Activated CD4-positive, alpha-beta T cell treated with anti-CD3 and anti-CD28 coated beads, Interleukin-2, amount 50 U/mL, for 4 hours (primary cell): ENCODE data around the gene ARID5A.

Experiments used
- DNase-seq, 2 experiments: peaks; one replicate each; pipeline ENCODE4 v3.0.0-alpha.2; 2020

The ARID5A gene

DNA sequence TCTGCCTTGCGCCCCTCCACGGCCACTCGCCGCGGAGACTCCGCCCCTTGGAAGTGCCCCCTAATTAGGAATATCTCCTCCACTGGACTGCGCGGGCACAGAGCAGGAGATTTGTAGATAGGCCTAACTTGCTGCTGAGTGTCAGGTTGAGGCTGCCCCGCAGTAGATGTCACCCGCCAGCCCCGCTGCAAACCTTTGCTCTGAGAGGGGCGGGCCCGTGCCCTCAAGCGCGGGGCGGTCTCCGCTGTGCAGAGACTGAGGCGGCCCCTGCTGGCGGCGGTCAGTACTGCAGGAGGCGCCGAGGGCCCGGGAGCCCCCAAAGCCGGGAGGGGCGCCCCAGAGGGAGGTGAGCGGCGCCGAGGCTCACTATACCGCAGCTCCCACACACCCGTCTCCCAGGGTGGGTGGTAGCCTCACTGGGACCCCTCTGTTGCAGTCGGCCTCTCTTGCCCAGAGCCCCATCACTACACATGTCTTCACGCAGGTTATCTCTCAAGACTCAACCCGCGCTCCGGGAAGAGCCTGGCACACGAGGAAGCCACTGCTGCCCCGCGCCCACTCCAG lies 28.5 kb upstream of the ARID5A start:
- peak; percentile 85 to 88 for DNase-seq

DNA sequence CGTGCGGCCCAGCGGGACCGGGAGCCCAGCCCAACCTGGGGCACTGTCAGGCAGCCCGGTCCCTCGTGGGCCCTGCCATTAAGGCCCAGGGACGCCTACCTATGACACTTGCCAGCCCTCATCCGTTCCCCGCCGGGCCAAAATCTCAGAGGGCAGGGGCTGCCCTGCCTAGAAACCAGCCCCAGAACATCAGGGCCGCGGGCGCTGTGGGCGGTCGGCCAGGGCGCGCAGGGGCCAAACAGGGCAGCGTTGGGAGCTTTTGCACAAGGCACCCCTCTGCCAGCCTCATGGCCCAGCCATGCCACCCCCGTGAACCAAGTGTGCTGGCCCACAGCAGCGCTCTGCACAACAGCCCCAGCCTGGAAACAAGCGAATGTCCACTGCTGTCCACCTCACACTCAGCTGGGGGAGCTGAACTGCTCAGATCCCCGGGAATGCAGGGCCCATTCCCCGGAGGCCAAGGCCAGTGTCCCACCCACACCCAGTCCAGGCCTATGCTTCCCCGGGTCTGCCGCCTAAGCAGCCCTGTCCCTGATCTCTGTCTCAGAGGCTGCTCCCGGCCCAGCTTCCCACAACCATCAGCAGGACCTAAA lies 27.9 kb upstream of the ARID5A start:
- no peak for DNase-seq

DNA sequence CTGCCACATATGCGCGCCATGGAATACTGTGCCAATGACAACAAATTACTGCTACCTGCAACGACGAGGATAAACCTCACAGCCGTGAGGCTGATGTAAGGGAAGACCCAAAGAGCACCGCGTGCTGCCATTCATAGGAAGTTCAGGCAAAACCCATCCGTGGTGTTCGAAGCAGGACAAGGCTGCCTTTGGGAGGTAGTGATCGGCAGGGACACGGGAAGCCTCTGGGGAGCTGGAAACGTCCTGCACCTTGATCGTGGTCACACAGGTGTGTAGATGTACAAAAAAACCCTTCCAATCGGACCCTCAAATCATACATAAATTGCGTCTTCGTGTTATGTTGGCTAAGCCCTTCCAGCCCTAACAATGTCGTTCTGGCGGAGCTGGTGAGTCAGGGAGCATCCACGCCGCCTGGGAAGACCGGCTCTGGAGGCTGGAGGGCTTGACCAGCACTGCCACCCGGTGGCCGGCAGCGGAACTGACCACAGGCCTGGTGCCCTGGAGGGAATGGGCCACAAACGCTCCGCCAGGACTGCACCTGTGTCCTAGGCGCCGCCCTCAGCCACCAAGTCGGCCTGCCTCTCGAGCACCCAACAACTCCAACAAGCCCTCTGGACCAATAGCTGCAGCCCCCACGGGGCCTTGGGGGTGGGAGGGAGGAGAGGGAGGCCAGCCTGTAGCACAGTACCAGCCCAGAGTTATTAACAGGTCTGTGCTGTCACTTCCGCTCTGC lies 27.3 kb upstream of the ARID5A start:
- peak; percentile 48 to 49 for DNase-seq

DNA sequence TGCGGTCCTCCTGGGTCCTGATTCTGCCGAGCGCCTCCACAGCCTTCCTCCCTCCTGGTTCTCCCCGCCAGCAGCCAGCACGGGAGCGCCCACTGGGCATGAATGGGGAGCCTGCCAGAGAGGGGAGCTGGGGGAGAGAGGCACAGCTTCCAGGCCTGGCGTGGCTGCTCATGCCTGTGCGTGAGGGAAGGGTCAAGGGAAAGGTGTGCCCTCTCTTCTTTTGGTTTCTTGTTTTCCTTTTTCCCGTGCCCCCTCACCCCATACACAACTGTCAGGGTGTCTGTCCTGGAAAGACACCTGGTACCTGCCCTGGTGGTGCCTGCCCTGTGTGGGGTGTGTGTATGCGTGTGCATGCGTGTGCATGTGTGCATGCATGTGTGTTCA lies 26.7 kb upstream of the ARID5A start:
- no peak for DNase-seq

DNA sequence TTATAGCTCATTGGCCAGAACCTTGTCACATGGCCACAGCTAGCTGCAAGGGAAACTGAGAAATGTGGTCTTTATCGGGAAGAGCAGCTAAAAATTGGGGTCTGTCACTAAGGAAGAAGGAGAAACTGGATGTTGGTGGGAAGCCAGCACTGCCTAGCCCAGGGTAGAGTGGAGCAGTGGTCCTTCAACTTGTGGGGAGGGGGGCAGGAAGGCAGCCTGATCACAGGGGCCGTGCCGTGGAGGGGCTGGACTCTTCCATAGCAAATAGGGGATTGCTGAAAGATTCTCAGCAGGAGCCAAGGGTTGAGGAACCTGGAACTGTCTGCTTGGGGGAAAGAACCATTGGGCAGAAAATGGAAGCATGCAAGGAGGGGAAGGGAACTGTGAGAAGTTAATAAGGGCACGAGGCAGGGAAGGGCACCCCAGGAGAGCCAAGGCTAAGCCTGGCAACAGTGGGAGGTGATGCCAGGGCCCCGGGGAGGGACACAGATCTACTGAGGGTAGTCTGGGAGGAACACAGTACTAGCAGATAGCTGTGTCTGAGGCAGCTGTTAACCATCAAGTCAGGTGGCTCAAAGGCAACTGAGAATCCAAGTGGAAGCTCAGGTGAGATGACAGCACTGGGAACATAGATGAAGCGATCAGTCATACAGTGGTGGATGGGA lies 25.5 kb upstream of the ARID5A start:
- no peak for DNase-seq

DNA sequence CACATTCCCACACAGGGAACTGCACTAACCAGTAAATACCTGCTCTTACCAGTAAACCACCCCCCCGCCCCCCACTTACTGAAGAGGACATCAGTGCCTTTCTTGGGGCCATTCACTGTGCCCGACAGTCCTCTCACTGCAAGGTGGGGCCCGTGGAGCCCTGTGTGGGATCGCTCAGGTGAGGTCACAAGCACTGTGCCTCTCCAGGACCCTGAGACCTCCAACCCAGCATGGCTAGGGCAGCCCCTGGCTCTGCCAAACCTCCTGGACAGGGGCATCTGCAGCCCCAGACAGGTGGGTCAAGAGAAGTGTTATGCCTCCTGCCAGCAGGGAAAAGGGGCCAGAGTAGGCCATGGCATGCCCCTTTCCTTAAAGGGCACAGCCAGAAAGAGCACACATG lies 24.7 kb upstream of the ARID5A start:
- DNase-seq = no peak

DNA sequence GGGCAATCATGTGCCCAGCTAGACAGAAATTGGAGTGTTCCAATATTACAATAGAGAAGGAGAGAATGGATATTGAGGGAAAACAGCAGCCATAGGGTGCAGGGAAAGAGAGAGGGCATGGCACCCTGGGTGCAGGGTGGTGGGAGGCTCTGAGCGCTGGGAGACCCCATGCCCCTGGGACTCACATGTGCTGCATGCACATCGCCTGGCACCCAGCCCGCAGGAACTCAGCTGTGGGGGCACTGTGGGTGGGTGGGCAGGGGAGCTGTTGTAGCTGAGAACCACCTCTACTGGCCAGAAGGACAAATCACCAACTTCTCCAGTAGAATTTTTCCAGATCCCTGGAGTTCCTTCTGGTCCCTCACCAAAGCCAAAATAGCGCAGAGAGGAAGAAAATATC lies 24.2 kb upstream of the ARID5A start:
- DNase-seq = no peak

DNA sequence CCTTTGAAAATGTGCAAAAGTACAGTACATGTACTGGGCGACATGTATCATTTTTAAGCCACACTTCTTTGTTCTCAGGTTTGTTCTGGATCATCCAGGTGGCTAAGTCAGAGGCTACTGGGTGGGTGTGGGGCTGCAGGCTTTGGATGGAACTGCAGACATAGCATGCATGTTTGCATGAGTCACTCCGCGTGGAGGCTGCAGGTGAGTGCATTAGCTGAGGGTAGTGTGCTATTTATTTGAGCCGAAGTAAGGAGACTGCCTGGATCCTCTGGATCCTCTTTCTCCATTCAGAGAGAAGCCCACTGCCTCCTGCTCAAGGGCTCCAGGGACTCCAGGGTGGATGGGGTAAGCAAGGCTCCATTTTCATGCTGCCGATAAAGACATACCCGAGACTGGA lies 22.0 kb upstream of the ARID5A start:
- no peak for DNase-seq

DNA sequence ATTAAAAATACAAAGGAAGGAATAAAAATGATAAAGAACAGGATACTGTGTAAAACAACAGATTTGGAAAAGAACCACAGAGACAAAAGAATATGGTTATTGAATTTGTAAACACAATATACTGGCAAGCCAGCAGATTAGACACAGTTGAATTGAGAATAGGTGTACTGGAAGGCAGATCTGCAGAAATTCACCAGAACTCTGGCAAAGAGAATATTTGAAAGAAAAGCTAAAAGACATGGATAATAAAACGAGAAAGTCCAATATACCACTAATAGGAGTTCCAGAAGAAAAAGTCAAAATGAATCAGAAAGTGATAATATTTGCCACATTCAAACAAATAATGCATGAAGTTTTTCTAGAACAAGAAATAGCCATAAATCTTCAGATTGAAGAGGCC lies 19.5 kb upstream of the ARID5A start:
- DNase-seq = no peak

DNA sequence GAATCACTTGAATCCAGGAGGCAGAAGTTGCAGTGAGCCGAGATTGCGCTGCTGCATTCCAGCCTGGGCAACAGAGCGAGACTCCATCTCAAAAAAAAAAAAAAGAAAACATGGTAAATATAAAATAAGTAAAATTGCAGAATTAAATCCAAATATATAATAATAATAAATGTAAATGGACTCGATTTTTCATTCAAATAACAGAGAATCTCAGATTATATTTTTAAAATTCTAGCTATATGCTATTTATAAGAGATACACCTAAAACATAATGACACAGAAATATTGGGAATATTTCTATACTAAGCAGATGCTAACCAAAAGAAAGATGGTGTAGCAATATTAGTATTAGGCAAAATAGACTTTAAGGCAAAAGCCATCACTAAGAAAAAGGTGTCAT lies 16.3 kb upstream of the ARID5A start:
- DNase-seq = no peak

DNA sequence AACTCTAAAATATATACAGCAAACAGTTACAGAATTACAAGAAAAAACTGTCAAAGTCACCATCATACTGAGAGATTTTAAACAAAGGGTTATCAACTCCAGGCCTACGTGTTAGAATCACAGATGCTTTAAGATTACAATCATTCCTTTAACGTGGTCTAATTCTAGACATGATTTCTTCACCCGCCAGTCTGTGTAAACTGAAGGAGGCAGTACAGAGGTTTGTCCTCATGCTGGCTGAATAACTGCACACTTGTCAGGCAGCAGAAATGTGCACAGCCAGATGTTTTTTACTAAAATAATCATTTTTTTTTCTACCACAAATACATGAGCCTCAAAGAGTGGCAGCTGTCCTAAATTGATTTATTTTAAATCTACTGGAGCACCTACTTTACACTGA lies 15.9 kb upstream of the ARID5A start:
- no peak for DNase-seq

DNA sequence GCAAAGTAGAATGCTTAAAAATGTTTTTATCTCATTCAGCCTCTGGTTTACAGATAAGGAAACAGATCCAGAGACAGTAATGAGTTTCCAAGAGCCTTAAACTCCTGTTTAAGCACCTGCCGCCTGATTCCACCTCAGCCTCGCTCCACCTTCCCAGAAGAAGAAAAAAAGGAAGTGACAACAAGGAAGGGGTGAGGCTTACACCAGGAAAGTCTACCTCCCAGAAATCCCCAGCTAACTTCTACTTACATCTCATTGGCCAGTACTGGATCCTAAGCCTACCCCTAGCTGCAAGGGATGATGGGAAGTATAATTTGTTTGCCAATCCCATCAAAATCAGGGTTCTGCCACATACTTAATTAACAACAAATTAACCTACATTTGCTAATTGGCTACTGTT lies 15.3 kb upstream of the ARID5A start:
- DNase-seq = no peak

DNA sequence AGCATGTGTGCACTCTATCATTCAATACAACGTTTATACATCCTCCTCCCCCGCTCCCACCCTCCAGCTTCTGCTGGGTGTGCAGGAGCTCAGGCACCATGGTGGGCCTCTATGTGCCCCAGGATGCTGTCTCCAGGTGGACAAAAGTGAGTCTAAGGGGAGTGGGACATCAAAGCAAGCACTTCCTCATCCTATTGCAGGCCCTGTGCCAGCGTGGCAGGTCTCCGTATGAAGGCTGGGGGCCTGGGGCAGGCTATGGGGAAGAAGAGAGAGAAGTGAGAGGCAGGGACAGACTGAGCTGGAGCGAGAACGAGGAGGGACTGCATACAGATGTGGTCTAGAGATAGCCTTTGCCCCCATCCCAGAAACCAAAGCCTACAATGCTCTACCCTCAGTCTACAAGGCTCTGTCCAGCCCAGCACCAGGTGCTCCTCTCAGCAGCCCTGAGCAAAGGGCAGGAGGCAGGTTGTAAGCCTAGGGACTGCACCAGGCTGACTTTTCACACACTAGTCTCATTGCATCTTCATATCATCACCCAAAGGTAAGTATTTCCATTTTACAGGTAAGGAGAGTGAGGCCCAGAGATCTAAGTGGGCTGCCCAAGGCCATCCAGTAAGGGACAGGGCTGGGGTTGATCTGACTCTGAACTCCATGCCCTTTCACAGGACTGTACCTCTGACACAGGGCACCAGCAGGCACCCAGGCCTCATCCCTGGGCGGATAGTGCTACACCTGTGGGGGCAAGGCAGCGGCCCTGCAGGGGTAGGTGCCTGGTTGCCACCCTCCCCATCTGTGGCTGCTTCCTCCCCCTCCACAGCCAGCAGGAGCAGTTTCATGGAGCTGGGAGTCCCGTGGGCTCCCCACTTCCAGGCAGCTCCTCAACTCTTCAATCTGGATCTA lies 14.0 kb upstream of the ARID5A start:
- DNase-seq = no peak

DNA sequence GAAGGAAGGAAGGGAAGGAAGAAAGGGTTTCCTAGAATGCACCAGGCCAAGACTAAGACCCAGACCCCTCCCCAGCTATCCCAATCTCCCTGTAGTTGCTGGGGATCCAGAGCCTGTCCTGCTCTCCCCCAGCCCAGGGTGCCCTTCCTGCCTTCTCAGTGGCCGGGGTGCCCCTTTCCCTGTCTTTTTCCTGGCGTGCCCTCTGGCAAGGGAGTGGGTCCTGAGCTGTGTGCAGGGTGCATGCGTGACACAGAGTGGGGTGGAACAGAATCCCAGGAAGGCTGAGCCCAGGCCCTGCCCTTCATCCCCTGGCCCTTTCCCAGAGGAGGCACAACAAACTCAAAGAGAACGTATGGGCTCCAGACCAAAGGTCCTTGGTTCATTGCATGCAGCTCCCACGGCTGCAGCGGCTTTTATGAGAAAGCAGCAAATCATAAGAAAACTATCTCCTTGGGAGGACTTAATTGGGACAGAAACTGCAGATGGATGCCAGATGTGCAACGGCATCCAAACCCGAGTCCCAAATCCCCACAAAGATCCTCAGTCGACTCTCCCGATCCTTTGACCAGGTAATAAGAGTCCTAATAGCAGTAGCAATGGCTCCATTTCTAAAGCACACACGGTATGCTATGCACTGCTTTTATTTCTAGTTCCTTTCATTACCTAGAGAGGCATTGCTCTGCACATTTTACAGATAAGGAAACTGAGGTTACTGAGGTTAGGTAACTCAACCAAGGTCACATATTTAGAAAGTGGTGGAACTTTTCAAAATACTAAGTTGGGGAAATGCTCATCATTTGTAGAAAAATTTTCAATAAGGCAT lies 12.7 kb upstream of the ARID5A start:
- DNase-seq = no peak

DNA sequence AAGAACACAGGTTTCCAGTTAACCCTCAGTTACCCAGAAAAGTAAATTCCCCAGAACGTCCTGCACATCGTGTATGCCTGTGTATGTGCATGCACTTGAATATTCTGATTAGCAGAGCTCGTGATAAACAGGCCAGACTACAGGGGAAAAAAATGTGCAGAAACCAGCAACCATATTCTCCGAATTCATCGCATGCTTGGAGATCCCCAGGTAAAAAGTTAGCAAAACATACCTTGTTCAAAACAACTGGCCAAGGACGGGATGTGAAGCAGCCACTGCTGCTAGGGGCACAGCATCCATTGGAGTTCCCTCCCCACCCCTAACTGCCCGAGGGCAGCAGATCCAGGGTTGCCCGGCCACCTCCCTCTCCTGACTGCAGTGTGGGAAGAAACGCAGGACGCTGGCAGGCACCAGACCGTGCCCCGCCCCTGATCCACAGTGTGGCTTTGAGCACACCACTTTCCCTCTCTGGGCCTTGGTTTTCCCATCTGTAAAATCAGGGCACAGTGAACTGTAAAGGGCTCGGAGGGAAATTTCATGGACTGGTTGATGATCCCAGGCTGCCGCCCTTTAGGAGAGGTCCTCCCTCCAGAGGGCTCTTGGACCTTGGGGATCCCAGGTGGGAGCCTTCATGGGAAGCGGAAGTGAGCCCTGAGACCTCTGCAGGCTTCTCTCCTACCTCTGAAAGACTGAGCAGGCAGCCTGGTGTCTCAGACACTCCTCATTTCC lies 11.9 kb upstream of the ARID5A start:
- DNase-seq = no peak

DNA sequence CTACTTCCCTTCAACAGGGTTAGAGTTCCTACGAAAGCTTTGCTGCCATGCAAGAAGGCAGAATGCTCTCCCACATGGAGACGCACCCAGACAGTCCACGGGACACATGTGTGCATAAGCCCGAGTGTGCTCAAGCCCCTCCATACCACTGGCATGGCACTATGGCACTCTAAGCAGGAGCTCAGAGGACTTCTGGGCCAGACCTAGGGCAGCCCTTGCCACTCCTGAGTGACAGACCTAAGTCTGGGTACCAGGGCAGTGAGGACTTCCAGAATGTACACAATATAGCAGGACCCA lies 11.4 kb upstream of the ARID5A start:
- no peak for DNase-seq

DNA sequence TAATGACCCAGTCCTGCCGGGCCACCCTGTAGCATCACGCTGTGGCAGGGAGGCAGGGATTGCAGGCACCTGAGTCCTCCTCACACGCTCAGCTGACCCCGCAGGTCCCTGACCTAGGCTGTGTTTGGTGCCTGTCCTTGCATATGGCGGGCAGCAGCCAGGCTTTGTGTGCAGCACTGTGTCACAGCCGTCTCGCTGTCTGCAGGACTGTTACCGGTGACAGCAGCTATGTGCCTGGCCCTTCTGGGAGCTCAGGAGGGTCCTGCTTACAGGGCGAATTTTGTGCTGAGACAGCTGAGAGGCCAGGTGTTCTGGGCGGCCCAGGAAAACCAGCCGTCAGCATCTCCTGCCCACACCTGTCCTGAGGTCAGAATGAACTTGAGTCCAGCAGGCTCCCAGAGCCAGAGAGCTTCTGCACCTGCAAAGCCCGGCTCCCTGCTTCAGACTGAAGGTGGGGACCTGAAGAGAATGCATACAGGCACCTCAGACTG lies 10.4 kb upstream of the ARID5A start:
- DNase-seq = no peak

DNA sequence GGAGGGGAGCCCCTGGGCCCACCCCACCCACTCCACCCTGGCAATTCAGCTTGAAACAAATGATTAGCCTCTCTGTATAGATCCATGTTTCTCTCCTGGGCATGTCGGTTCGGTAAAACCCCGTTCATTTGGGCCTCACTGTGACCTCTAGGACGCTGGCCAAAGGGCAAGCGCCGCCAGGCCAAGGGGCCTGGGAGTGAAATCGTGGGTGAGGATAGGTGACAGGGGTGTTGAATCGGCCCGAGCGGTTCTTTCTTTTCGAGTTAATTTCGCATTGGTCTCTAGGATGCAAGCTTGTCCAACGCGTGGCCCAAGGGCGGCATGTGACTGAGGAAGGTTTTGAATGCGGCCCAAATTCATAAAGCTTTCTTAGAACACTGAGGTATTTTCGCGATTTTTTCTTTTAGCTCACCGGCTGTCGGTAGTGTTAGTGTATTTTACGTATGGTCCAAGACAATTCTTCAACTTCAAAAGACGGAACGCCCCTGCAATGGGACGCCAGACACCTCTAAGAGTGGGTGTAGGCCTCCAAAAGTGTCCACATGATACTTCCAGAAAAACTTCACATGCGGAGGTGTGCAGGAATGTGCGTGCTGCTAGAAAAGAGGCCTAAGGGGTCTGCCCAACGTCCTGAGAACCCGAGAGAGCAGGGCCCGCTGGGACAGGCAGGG lies 9.8 kb upstream of the ARID5A start:
- DNase-seq = no peak

DNA sequence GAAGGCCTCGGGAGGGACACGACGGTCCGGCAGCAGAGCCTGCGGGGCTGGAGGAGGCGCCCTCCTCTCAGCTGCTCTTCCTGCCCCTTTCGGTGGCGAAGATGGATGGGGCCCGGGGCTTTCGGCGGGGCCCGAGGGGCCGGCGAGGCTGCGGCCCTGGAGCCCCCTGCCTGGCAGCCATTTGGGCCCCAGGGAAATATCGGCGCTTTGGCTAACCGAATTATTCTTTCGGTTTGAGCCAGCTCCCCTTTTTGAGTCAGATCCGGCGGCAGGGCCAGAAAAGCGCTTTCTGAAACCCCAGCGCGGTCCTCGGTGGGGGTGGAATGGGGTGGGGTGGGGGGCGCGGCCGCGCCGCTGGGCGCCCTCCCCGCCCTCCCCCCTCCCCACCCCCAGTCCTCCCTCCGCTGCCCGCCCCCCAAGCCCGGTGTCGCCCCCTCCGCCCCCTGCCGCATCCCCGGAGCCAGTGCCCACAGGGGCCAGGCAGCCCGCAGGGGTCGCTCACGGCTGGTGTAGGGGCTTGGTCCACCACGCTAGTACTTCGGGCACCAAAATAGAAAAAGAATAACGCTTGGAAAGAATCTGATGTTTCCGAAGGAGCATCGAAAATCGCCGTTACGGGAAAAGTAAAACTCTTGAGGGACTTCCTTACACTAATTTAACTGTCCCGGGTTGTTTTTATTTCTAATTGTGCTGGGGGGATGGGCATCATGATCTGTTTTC lies 9.1 kb upstream of the ARID5A start:
- DNase-seq = peak; percentile 54

DNA sequence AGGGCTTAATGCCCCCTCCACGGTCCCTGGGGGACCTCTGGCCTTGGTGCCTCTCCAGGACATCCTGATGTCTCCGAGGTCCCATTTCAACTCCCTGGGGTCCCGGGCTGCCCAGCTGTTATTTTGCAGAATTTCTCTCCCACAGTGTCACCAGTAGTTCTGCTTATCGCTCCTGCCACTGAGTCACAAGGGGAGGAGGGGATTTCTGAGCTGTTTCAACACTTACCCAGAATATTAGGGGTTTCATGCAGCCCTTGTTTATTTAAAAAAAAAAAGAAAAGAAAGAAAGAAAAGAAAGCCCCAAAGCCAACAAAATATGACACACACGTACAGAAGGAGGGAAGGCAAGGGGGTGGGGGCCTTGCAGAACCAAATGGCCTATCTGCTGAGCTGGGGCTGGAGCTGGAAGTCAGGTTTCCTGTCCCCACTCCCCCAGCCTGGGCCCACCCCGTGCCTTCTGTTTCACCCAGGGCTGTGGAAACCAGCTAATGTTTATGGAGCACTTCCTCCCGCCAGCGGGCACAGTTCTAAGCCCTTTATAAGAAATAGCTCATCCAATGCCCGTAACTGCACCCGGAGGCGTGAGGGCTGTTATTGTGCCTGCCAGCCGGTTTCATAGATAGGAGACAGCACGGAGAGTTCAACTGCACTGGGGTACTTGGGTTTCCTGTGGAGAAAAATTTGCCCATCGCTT lies 8.4 kb upstream of the ARID5A start:
- peak; percentile 70 to 75 for DNase-seq
